ENCODE results near the gene IMPA2.

GRCh38 chr18:11989174-11989573, 7.9 kb downstream of the IMPA2 start:
- TF ChIP-seq, protein P1, sequence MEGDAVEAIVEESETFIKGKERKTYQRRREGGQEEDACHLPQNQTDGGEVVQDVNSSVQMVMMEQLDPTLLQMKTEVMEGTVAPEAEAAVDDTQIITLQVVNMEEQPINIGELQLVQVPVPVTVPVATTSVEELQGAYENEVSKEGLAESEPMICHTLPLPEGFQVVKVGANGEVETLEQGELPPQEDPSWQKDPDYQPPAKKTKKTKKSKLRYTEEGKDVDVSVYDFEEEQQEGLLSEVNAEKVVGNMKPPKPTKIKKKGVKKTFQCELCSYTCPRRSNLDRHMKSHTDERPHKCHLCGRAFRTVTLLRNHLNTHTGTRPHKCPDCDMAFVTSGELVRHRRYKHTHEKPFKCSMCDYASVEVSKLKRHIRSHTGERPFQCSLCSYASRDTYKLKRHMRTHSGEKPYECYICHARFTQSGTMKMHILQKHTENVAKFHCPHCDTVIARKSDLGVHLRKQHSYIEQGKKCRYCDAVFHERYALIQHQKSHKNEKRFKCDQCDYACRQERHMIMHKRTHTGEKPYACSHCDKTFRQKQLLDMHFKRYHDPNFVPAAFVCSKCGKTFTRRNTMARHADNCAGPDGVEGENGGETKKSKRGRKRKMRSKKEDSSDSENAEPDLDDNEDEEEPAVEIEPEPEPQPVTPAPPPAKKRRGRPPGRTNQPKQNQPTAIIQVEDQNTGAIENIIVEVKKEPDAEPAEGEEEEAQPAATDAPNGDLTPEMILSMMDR (IDR thresholded peaks at IDR 0.05) = no peak
- TF ChIP-seq EZH2 (IDR thresholded peaks at IDR 0.05) (no peak), EZH2phosphoT487 (IDR thresholded peaks at IDR 0.05) (no peak)

Measured in neural progenitor cell (in vitro differentiated cells).